KMS-11 (cell line): ENCODE results near the gene TUNAR.

Source experiments
- H2AFZ ChIP-seq: fragments of 200-600 bp; sonication (generic); 2 replicates; pipeline ENCODE4 v1.6.1; 2016; ENCODE audit warnings: antibody characterized with exemption, mixed run types, low read depth
- H3K27ac ChIP-seq: fragments of 200-600 bp; sonication (generic); 2 replicates; pipeline ENCODE4 v1.6.1; 2016; ENCODE audit warnings: mild to moderate bottlenecking, mixed run types
- H3K27me3 ChIP-seq: fragments of 200-600 bp; sonication (generic); 2 replicates; pipeline ENCODE4 v1.6.1; 2017; ENCODE audit warnings: mild to moderate bottlenecking, low read depth, mixed run types, moderate library complexity; ENCODE audit not compliant: insufficient read depth
- H3K36me3 ChIP-seq: fragments of 200-600 bp; sonication (generic); 2 replicates; pipeline ENCODE4 v1.6.1; 2017; ENCODE audit warnings: mild to moderate bottlenecking, mixed run types; ENCODE audit not compliant: insufficient read depth
- H3K4me1 ChIP-seq: fragments of 200-600 bp; sonication (generic); 2 replicates; pipeline ENCODE4 v1.6.1; 2016; ENCODE audit warnings: mild to moderate bottlenecking, low read depth, mixed run types; ENCODE audit not compliant: poor library complexity, severe bottlenecking
- H3K4me2 ChIP-seq: fragments of 200-600 bp; sonication (generic); 2 replicates; pipeline ENCODE4 v1.7.0; 2016; ENCODE audit warnings: mild to moderate bottlenecking, mixed run types
- H3K4me3 ChIP-seq: fragments of 200-600 bp; sonication (generic); IDR thresholded peaks from 2 replicates; pipeline ENCODE4 v1.6.1; 2017; ENCODE audit warnings: low read depth, low read length, mixed read lengths; ENCODE audit not compliant: insufficient read depth
- H3K79me2 ChIP-seq: fragments of 200-600 bp; sonication (generic); 2 replicates; pipeline ENCODE4 v1.6.1; 2016; ENCODE audit warnings: low read depth, mixed run types; ENCODE audit not compliant: insufficient read depth
- H3K9ac ChIP-seq: fragments of 200-600 bp; sonication (generic); 2 replicates; pipeline ENCODE4 v1.6.1; 2016; ENCODE audit warnings: mild to moderate bottlenecking, mixed run types
- H4K20me1 ChIP-seq: fragments of 200-600 bp; sonication (generic); 2 replicates; pipeline ENCODE4 v1.6.1; 2016; ENCODE audit warnings: mild to moderate bottlenecking, mixed run types; ENCODE audit not compliant: insufficient read depth
- CTCF ChIP-seq: fragments of 200-600 bp; sonication (generic); conservative IDR thresholded peaks from 2 replicates; pipeline ENCODE4 v1.6.1; 2017; ENCODE audit warnings: low read depth, mild to moderate bottlenecking, antibody characterized with exemption, low read length, moderate library complexity, mixed read lengths

Gene TUNAR

GRCh38 chr14:95935228-95935822, 58.7 kb downstream of the TUNAR start:
- Histone ChIP-seq H4K20me1 (no peaks in the 10 kb centered on the region), H3K27ac (no peak overlapping the region), H3K4me1 (no peaks in the 10 kb centered on the region), H3K36me3 (no peaks in the 10 kb centered on the region), H3K27me3 (no peaks in the 10 kb centered on the region), H3K79me2 (no peaks in the 10 kb centered on the region), H3K4me3 (no peak overlapping the region), H3K4me2 (no peak overlapping the region), H3K9ac (no peak overlapping the region), H2AFZ (no peak overlapping the region)
- TF ChIP-seq CTCF = no peak

DNA sequence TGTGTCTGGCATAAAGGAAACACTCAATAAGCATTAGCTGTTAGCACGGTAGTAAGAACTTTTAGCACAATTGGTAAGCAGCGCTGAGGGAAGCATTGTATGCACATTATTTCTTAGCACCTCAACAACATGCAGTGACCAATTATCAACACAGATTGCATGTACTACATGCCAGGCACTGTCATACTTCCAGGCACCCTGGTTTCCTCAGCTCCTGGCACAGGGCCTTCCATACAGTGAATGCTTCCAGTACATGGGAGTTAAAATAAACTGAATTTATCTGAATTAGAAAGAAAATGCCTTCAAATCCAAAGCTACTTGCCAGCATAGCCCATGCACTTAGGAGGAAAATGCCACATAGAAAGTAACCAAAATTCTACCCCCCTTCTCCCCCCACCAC, 59.4 kb downstream of the TUNAR start:
- Histone ChIP-seq H3K9ac (no peak overlapping the region), H2AFZ (no peak overlapping the region), H3K27ac (no peak overlapping the region), H3K4me2 (no peak overlapping the region), H4K20me1 (no peaks in the 10 kb centered on the region), H3K79me2 (no peaks in the 10 kb centered on the region), H3K4me1 (no peaks in the 10 kb centered on the region), H3K27me3 (no peaks in the 10 kb centered on the region), H3K36me3 (no peaks in the 10 kb centered on the region), H3K4me3 (no peak overlapping the region)
- no peak for TF ChIP-seq CTCF

DNA sequence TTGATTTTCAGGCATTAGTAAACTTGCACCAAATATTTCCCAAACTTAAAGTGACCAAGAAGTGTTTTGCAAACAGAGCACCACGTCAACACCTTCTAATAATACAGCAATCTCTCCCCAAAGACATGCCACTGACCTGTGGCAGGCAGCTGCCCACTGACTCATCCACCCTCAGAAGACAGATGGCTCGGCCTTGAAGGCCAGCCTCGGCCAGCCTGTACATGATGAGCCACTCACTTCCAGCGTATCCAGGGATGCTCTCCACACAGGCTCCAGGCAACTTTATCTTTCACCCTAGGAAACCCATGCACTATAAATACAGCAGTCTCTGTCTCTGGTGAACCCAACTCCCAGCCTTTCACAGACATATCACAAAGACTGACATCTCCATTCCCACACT, 62.7 kb downstream of the TUNAR start:
- Histone ChIP-seq H3K4me3 (no peak overlapping the region), H4K20me1 (no peaks in the 10 kb centered on the region), H3K36me3 (no peaks in the 10 kb centered on the region), H3K9ac (no peak overlapping the region), H3K79me2 (no peaks in the 10 kb centered on the region), H3K4me2 (no peak overlapping the region), H2AFZ (no peak overlapping the region), H3K27me3 (no peaks in the 10 kb centered on the region), H3K27ac (no peak overlapping the region), H3K4me1 (no peaks in the 10 kb centered on the region)
- no peak for TF ChIP-seq CTCF

- no peaks in the 10 kb centered on the region for H3K27me3 ChIP-seq
These were observed 65.3 kb downstream of the TUNAR start for GRCh38 chr14:95941897-95942296.

More at GRCh38 chr14:95941897-95942296, 65.3 kb downstream of the TUNAR start:
- H4K20me1 ChIP-seq = no peaks in the 10 kb centered on the region
- no peak overlapping the region for H3K4me2 ChIP-seq
- H3K4me3 ChIP-seq = no peak overlapping the region
- TF ChIP-seq CTCF = no peak
- H2AFZ ChIP-seq = no peak overlapping the region
- H3K79me2 ChIP-seq = no peaks in the 10 kb centered on the region
- H3K36me3 ChIP-seq = no peaks in the 10 kb centered on the region
- H3K4me1 ChIP-seq = no peaks in the 10 kb centered on the region
- H3K27ac ChIP-seq = no peak overlapping the region
- H3K9ac ChIP-seq = no peak overlapping the region
